T-helper 1 cell treated with Interleukin-12 subunit alpha and Interleukin-12 subunit beta and Interleukin-4 antibody, amounts not matched to agents 30 μg/mL and 1 μg/mL, for 36 hours (primary cell): ENCODE data around the gene F2.

ENCODE experiments used
- H3K27ac Mint-ChIP-seq: one replicate; pipeline ENCODE4 v1.8.0; 2021; ENCODE audit warnings: mild to moderate bottlenecking, mixed read lengths
- H3K27me3 Mint-ChIP-seq: one replicate; pipeline ENCODE4 v1.8.0; 2021; ENCODE audit warnings: low read depth, mixed read lengths
- H3K36me3 Mint-ChIP-seq: one replicate; pipeline ENCODE4 v1.8.0; 2021; ENCODE audit warnings: low read depth, mixed read lengths
- H3K4me1 Mint-ChIP-seq: one replicate; pipeline ENCODE4 v1.8.0; 2021; ENCODE audit warnings: low read depth, mixed read lengths
- H3K4me3 Mint-ChIP-seq: one replicate; pipeline ENCODE4 v1.8.0; 2021; ENCODE audit warnings: mild to moderate bottlenecking, moderate library complexity, mixed read lengths
- H3K9me3 Mint-ChIP-seq: one replicate; pipeline ENCODE4 v1.8.0; 2021; ENCODE audit warnings: mixed read lengths

The F2 gene

GRCh38 chr11:46719543-46720218 is 668 bp downstream of the F2 start:
- H3K36me3 Mint-ChIP-seq: no peaks in the 10 kb centered on the region
- no peak overlapping the region for H3K27ac Mint-ChIP-seq
- H3K4me3 Mint-ChIP-seq: no peak overlapping the region
- H3K27me3 Mint-ChIP-seq: peaks cover 5% of the 10 kb centered on the region
- no peaks in the 10 kb centered on the region for H3K9me3 Mint-ChIP-seq
- peaks cover 6% of the 10 kb centered on the region for H3K4me1 Mint-ChIP-seq

DNA sequence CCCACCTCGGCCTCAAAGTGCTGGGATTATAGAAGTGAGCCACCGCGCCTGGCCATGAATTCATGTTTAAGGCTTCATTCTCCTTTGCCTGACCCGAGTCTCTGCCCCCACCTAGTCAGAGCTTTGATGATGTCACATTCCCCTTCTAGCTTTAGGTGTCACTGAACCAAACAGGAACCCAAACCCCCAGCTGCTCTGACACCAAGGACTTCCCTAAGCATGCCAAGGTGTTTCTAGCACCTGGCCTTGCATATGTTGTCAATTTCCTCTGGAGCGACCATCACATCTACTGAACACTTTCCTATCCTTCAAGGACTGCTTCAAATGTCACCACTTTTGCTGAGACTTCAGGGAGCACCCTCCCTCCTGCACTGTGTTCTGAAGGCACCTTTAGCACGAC is 2.3 kb downstream of the F2 start:
- no peak overlapping the region for H3K4me3 Mint-ChIP-seq
- H3K4me1 Mint-ChIP-seq: peaks cover 6% of the 10 kb centered on the region
- no peak overlapping the region for H3K27ac Mint-ChIP-seq
- no peaks in the 10 kb centered on the region for H3K9me3 Mint-ChIP-seq
- H3K36me3 Mint-ChIP-seq: no peaks in the 10 kb centered on the region
- peaks cover 5% of the 10 kb centered on the region for H3K27me3 Mint-ChIP-seq

DNA sequence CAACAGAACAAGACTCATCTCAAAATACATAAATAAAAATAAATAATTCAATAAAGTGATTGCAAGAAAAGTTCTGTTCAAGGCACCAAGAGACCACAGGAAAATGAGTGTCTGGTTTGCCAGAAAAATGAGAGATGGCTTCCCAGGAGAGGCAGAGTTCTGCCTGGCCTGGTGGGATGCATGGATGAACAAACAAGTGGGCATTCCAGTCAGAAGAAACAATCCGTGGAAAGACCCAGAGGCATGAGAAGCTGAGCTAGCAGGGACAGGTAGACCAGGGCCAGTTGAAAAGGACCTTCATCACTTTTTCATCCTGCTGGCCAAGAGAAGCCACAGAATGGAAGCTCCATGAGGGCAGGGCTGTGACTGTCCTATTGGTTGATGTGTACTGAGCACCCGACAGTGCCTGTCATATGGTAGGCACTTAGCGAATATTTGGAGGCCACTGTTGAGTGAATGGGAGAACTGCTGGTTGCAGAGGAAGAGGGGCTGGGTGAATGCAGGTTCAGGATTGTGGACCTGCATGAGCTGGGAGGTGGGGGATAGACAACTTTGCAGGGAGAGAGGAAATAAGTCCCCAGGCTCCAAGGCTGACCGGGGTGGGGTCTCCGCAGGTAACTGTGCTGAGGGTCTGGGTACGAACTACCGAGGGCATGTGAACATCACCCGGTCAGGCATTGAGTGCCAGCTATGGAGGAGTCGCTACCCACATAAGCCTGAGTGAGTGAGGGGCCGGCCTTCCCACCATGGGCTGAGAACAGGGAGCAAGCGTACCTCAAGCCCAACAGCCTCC is 3.7 kb downstream of the F2 start:
- peaks cover 6% of the 10 kb centered on the region for H3K4me1 Mint-ChIP-seq
- no peaks in the 10 kb centered on the region for H3K36me3 Mint-ChIP-seq
- H3K4me3 Mint-ChIP-seq: no peak overlapping the region
- no peak overlapping the region for H3K27ac Mint-ChIP-seq
- peaks cover 5% of the 10 kb centered on the region for H3K27me3 Mint-ChIP-seq
- H3K9me3 Mint-ChIP-seq: no peaks in the 10 kb centered on the region

- no peaks in the 10 kb centered on the region for H3K36me3 Mint-ChIP-seq
- no peaks in the 10 kb centered on the region for H3K9me3 Mint-ChIP-seq
- no peak overlapping the region for H3K4me3 Mint-ChIP-seq
- peaks cover 5% of the 10 kb centered on the region for H3K27me3 Mint-ChIP-seq
- H3K27ac Mint-ChIP-seq: no peak overlapping the region
- H3K4me1 Mint-ChIP-seq: peaks cover 3% of the 10 kb centered on the region
Measured at GRCh38 chr11:46723359-46723680, 4.3 kb downstream of the F2 start.

DNA sequence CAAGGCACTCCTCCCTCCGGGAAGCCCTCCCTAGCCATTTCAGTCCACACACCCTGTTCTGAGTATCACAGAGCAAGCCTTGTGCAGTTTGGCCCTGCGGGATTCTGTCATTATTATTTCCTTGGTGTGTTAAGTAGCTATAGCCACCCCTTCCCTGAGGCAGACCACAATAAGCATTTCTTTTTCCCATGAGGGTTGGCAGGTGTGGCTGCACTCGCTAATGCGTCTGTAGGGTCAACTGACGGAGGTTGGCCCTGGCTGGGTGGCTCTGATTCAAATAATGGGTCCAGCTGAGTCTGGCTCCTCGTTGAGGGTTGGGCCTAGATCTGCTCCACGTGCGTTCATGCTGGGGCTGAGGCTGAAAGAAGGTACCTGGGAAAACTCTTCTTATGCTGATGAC is 5.1 kb downstream of the F2 start:
- Mint-ChIP-seq H3K9me3 (no peaks in the 10 kb centered on the region), H3K4me1 (no peaks in the 10 kb centered on the region), H3K4me3 (no peak overlapping the region), H3K27ac (no peak overlapping the region), H3K36me3 (no peaks in the 10 kb centered on the region), H3K27me3 (peaks cover 5% of the 10 kb centered on the region)

GRCh38 chr11:46725338-46726205 is 6.6 kb downstream of the F2 start:
- Mint-ChIP-seq H3K36me3 (no peaks in the 10 kb centered on the region), H3K4me1 (no peaks in the 10 kb centered on the region), H3K4me3 (no peak overlapping the region), H3K27me3 (peaks cover 5% of the 10 kb centered on the region), H3K9me3 (no peaks in the 10 kb centered on the region), H3K27ac (no peak overlapping the region)

DNA sequence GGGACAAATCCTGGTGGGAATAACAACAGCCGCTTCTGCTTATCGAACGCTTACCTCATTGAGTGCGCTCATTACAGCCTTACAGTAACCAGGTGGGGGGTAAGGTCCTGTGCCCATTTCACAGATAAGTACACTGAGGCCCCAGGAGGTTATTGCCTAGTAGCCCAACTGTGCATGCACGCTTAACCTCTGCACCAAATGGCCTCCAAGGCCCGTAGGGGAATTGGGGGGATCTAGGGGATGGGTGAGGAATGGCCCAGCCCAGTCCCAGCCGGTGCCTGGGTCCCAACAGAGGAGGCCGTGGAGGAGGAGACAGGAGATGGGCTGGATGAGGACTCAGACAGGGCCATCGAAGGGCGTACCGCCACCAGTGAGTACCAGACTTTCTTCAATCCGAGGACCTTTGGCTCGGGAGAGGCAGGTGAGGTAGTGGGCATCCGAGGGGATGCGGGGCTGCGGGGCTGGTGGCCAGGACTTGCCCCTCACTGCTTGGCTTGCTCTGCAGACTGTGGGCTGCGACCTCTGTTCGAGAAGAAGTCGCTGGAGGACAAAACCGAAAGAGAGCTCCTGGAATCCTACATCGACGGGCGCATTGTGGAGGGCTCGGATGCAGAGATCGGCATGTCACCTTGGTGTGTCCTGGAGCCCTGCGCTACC is 7.3 kb downstream of the F2 start:
- Mint-ChIP-seq H3K4me1 (no peaks in the 10 kb centered on the region), H3K27ac (no peak overlapping the region), H3K36me3 (no peaks in the 10 kb centered on the region), H3K4me3 (no peak overlapping the region), H3K9me3 (no peaks in the 10 kb centered on the region), H3K27me3 (peaks cover 2% of the 10 kb centered on the region)

GRCh38 chr11:46727952-46728658 is 9.1 kb downstream of the F2 start:
- Mint-ChIP-seq H3K4me1 (no peaks in the 10 kb centered on the region), H3K9me3 (no peaks in the 10 kb centered on the region), H3K4me3 (no peak overlapping the region)

GRCh38 chr11:46728659-46729040 is 9.6 kb downstream of the F2 start:
- no peaks in the 10 kb centered on the region for H3K9me3 Mint-ChIP-seq
- H3K27ac Mint-ChIP-seq: no peak overlapping the region
- no peaks in the 10 kb centered on the region for H3K27me3 Mint-ChIP-seq
- H3K4me3 Mint-ChIP-seq: no peak overlapping the region
- H3K4me1 Mint-ChIP-seq: no peaks in the 10 kb centered on the region
- no peaks in the 10 kb centered on the region for H3K36me3 Mint-ChIP-seq

More at GRCh38 chr11:46727952-46728658, 9.1 kb downstream of the F2 start:
- Mint-ChIP-seq H3K27ac (no peak overlapping the region), H3K27me3 (no peaks in the 10 kb centered on the region), H3K36me3 (no peaks in the 10 kb centered on the region)

GRCh38 chr11:46729110-46730027 is 10.4 kb downstream of the F2 start:
- H3K4me3 Mint-ChIP-seq: no peak overlapping the region
- H3K27ac Mint-ChIP-seq: no peak overlapping the region
- no peaks in the 10 kb centered on the region for H3K36me3 Mint-ChIP-seq
- H3K27me3 Mint-ChIP-seq: no peaks in the 10 kb centered on the region
- H3K4me1 Mint-ChIP-seq: no peaks in the 10 kb centered on the region
- H3K9me3 Mint-ChIP-seq: no peaks in the 10 kb centered on the region

DNA sequence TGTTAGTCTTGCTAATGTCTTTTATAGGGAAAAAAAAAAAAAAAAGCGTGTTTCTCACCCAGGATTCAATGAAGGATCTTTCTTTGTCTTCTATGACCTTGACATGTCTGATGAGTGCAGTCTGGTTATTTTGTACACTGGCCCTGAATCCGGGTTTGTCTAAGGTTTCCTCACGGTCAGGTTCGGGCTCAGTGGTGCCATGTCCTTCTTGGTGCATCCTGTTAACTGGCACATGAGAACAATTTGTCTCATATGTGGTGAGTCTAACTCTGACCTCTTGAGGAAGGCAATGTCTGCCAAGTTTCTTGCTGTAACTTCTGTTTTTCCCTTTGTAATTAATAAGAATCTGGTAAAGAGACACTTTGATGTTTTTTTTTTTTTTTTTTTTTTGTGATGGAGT is 12.5 kb downstream of the F2 start:
- Mint-ChIP-seq H3K36me3 (no peaks in the 10 kb centered on the region), H3K9me3 (no peaks in the 10 kb centered on the region), H3K4me1 (no peaks in the 10 kb centered on the region), H3K4me3 (no peak overlapping the region), H3K27ac (no peak overlapping the region), H3K27me3 (no peaks in the 10 kb centered on the region)

- Mint-ChIP-seq H3K9me3 (no peaks in the 10 kb centered on the region), H3K27ac (no peak overlapping the region), H3K4me3 (no peak overlapping the region), H3K27me3 (no peaks in the 10 kb centered on the region), H3K4me1 (no peaks in the 10 kb centered on the region), H3K36me3 (no peaks in the 10 kb centered on the region)
Measured at GRCh38 chr11:46733234-46733633, 14.2 kb downstream of the F2 start.

- Mint-ChIP-seq H3K4me3 (no peak overlapping the region), H3K27ac (no peak overlapping the region), H3K4me1 (no peaks in the 10 kb centered on the region), H3K27me3 (no peaks in the 10 kb centered on the region), H3K36me3 (no peaks in the 10 kb centered on the region), H3K9me3 (no peaks in the 10 kb centered on the region)
Measured at GRCh38 chr11:46736146-46736545, 17.1 kb downstream of the F2 start.
